LoVo (cell line): ENCODE results near the gene ZFHX3.

Experiments
- DNase-seq: peaks from one replicate; pipeline ENCODE4 v3.0.0-alpha.2; 2016; ENCODE audit warnings: low spot score

ZFHX3 gene

GRCh38 chr16:72847187-72848027 lies 200.5 kb downstream of the ZFHX3 start:
- no peak for DNase-seq

- DNase-seq = no peak
Observed at GRCh38 chr16:72846594-72846993, 201.3 kb downstream of the ZFHX3 start.

GRCh38 chr16:72845322-72846020 lies 202.5 kb downstream of the ZFHX3 start:
- DNase-seq = no peak

GRCh38 chr16:72844225-72844920 lies 203.6 kb downstream of the ZFHX3 start:
- no peak for DNase-seq

- DNase-seq = no peak
Observed at GRCh38 chr16:72841506-72841905, 206.4 kb downstream of the ZFHX3 start.

- DNase-seq = no peak
Observed at GRCh38 chr16:72840631-72841381, 207.1 kb downstream of the ZFHX3 start.

GRCh38 chr16:72838951-72839350 lies 209.0 kb downstream of the ZFHX3 start:
- DNase-seq = no peak

- no peak for DNase-seq
Observed at GRCh38 chr16:72838586-72838910, 209.4 kb downstream of the ZFHX3 start.

- no peak for DNase-seq
Observed at GRCh38 chr16:72837846-72838585, 209.9 kb downstream of the ZFHX3 start.

- DNase-seq = no peak
Observed at GRCh38 chr16:72836985-72837384, 210.9 kb downstream of the ZFHX3 start.

- DNase-seq = no peak
Observed at GRCh38 chr16:72836181-72836580, 211.7 kb downstream of the ZFHX3 start.

- no peak for DNase-seq
Observed at GRCh38 chr16:72835086-72835485, 212.8 kb downstream of the ZFHX3 start.

- DNase-seq = no peak
Observed at GRCh38 chr16:72834499-72834898, 213.4 kb downstream of the ZFHX3 start.

- DNase-seq = no peak
Observed at GRCh38 chr16:72833969-72834368, 214.0 kb downstream of the ZFHX3 start.

GRCh38 chr16:72833482-72833881 lies 214.4 kb downstream of the ZFHX3 start:
- DNase-seq = peak; percentile 8

GRCh38 chr16:72832621-72833248 lies 215.2 kb downstream of the ZFHX3 start:
- peak; percentile 53 for DNase-seq

GRCh38 chr16:72829846-72830775 lies 217.8 kb downstream of the ZFHX3 start:
- no peak for DNase-seq

GRCh38 chr16:72827866-72828265 lies 220.1 kb downstream of the ZFHX3 start:
- DNase-seq = no peak

- DNase-seq = no peak
Observed at GRCh38 chr16:72825912-72826621, 221.9 kb downstream of the ZFHX3 start.
